SHP77 (cell line): ENCODE data around the gene CNOT8.
"Not testable (repeated sequence)": the region's sequence is repeated elsewhere in the genome, so short reads cannot be mapped to it uniquely, and the experiment has no call there.

Experiments used
- DNase-seq, 2 experiments: peaks; one replicate each; lab custom pipeline; 2025; lab: John Stamatoyannopoulos, UW

Gene CNOT8

GRCh38 chr5:154835701-154836052 is 22.8 kb upstream of the CNOT8 start:
- not testable (repeated sequence) for DNase-seq

GRCh38 chr5:154836225-154836624 is 22.2 kb upstream of the CNOT8 start:
- DNase-seq = peak; percentile 19 to 24

GRCh38 chr5:154837009-154837901 is 21.2 kb upstream of the CNOT8 start:
- DNase-seq = no peak

GRCh38 chr5:154840435-154841272 is 17.8 kb upstream of the CNOT8 start:
- no peak for DNase-seq

GRCh38 chr5:154841273-154841661 is 17.2 kb upstream of the CNOT8 start:
- DNase-seq = no peak

GRCh38 chr5:154842689-154843530 is 15.5 kb upstream of the CNOT8 start:
- DNase-seq = no peak

- DNase-seq = no peak
These were observed 13.6 kb upstream of the CNOT8 start for GRCh38 chr5:154844809-154845208.

GRCh38 chr5:154849264-154849785 is 9.1 kb upstream of the CNOT8 start:
- DNase-seq = no peak

GRCh38 chr5:154849791-154850201 is 8.6 kb upstream of the CNOT8 start:
- no peak for DNase-seq

GRCh38 chr5:154850255-154851062 is 8.0 kb upstream of the CNOT8 start, which contains the start of gene FAXDC2:
Gene FAXDC2, minus strand, starts transcription at chr5:154850603. Its CDS starts 12,425 bp downstream, at chr5:154838178.
- DNase-seq = no peak

GRCh38 chr5:154851351-154851750 is 7.1 kb upstream of the CNOT8 start:
- DNase-seq = no peak

GRCh38 chr5:154857530-154858296 is 714 bp upstream of the CNOT8 start:
- peak; percentile 95 for DNase-seq

- DNase-seq = no peak
These were observed 795 bp downstream of the CNOT8 start for GRCh38 chr5:154858972-154859871.

- DNase-seq = no peak
These were observed 1.7 kb downstream of the CNOT8 start for GRCh38 chr5:154860123-154860522.

- DNase-seq = no peak
These were observed 2.3 kb downstream of the CNOT8 start for GRCh38 chr5:154860765-154861164.

GRCh38 chr5:154861946-154862345 is 3.5 kb downstream of the CNOT8 start:
- no peak for DNase-seq

- DNase-seq = no peak
These were observed 4.3 kb downstream of the CNOT8 start for GRCh38 chr5:154862766-154863165.

- no peak for DNase-seq
These were observed 5.1 kb downstream of the CNOT8 start for GRCh38 chr5:154863291-154864080.
